HL-60 (cell line): ENCODE data around the gene FARP2.
"Not testable (repeated sequence)": the region's sequence is repeated elsewhere in the genome, so short reads cannot be mapped to it uniquely, and the experiment has no call there.

Experiments used
- DNase-seq, 2 experiments: peaks; one replicate each; pipeline ENCODE4 v3.0.0-alpha.2; 2010 to 2020; ENCODE audit warnings: low read depth in 1 of 2, low spot score in 1 of 2
- H3K27ac ChIP-seq: fragments of 250-450 bp; sonication (Bioruptor Pico); replicated peaks from 2 replicates; pipeline ENCODE4 v1.5.1; 2020; ENCODE audit warnings: mild to moderate bottlenecking, moderate library complexity
- H3K27me3 ChIP-seq: fragments of 250-450 bp; sonication (Bioruptor Pico); 2 replicates; pipeline ENCODE4 v1.5.1; 2021; ENCODE audit warnings: mild to moderate bottlenecking, moderate library complexity; ENCODE audit not compliant: insufficient read depth, poor library complexity, severe bottlenecking
- H3K4me3 ChIP-seq: replicated peaks from 2 replicates; pipeline ENCODE4 v1.5.1; 2011; ENCODE audit warnings: mild to moderate bottlenecking, control low read depth, low read length; ENCODE audit not compliant: insufficient read depth
- GABPA ChIP-seq: IDR thresholded peaks from 2 replicates; pipeline ENCODE4 v1.6.1; 2012; ENCODE audit warnings: low read depth
- POLR2AphosphoS5 ChIP-seq: IDR thresholded peaks from 2 replicates; pipeline ENCODE4 v1.6.1; 2012; ENCODE audit warnings: low read depth
- SPI1 ChIP-seq: IDR thresholded peaks from 2 replicates; pipeline ENCODE4 v1.6.1; 2012; ENCODE audit warnings: low read depth, mild to moderate bottlenecking, borderline replicate concordance
- TF ChIP-seq, protein P1 (sequence below): IDR thresholded peaks from one replicate; pipeline ENCODE4 v1.5.1; 2011; ENCODE audit warnings: low read length, control low read depth, inconsistent platforms; ENCODE audit not compliant: insufficient read depth
- TF ChIP-seq, protein P2 (sequence below): IDR thresholded peaks from 2 replicates; pipeline ENCODE4 v1.6.1; 2012; ENCODE audit warnings: low read depth; ENCODE audit not compliant: insufficient replicate concordance

Gene FARP2

DNA sequence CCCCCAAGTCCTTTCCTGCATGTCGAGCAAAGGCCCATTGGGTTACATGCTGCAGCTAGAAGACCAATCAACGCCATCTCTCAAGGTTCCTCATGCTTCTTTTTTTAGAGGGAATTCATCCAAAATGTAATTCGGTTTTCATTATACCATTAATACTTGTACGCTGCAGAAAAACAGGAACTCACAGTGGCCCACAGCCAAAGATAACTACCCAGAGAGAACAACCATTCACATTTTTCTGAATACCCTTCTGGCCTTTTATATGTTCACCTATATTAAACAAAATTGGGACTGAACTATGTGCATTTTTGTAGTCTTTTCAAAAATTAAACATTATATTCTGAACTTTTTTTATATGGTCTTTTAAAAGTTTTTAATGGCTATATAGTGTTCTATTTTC, 25.8 kb downstream of the FARP2 start:
- no peak overlapping the region for H3K4me3 ChIP-seq
- no peaks in the 10 kb centered on the region for H3K27me3 ChIP-seq
- DNase-seq: no peak
- no peak overlapping the region for H3K27ac ChIP-seq
- peak; percentile 53; the same call in 1 of the 2 replicates for TF ChIP-seq SPI1
- TF ChIP-seq, protein P1, sequence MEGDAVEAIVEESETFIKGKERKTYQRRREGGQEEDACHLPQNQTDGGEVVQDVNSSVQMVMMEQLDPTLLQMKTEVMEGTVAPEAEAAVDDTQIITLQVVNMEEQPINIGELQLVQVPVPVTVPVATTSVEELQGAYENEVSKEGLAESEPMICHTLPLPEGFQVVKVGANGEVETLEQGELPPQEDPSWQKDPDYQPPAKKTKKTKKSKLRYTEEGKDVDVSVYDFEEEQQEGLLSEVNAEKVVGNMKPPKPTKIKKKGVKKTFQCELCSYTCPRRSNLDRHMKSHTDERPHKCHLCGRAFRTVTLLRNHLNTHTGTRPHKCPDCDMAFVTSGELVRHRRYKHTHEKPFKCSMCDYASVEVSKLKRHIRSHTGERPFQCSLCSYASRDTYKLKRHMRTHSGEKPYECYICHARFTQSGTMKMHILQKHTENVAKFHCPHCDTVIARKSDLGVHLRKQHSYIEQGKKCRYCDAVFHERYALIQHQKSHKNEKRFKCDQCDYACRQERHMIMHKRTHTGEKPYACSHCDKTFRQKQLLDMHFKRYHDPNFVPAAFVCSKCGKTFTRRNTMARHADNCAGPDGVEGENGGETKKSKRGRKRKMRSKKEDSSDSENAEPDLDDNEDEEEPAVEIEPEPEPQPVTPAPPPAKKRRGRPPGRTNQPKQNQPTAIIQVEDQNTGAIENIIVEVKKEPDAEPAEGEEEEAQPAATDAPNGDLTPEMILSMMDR: no peak

DNA sequence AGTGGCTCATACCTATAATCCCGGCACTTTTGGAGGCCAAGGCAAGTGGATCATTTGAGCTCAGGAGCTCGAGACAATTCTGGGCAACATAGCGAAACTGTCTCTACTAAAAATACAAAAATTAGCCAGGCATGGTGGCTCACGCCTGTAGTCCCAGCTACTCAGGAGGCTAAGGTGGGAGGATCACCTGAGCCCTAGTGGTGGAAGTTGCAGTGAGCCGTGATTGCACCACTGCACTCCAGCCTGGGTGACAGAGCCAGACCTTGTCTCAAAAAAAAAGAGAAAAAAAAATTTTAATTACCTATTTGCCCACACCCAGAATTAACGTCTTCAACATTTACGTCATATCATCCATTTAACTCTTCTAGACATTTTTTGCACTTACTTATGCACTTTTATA, 29.4 kb downstream of the FARP2 start:
- H3K27me3 ChIP-seq, H3K27ac ChIP-seq, H3K4me3 ChIP-seq, DNase-seq: not testable (repeated sequence)

DNA sequence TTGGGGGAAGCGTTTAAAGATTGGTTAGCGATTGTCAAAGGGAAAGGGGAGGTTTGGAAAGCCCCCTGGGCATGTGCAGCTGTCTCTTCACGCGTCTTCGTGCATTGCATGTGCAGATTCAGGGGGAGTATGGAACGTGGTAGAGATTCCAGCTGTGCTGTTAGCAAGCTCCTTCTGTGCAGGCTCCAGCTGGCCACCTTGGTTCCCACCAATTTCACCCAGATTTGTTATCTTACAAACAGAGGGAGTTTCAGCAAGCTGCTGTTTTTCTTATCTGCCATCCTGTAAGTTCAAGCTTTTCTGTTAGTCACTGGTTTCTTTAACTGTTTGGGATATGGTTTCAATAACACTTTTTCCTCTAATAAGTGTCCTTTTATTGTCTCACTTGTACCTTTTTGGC, 30.4 kb downstream of the FARP2 start:
- no peak overlapping the region for H3K27ac ChIP-seq
- H3K27me3 ChIP-seq: no peaks in the 10 kb centered on the region
- TF ChIP-seq POLR2AphosphoS5: no peak
- no peak for TF ChIP-seq GABPA
- TF ChIP-seq SPI1: no peak
- TF ChIP-seq, protein P1: no peak
- TF ChIP-seq, protein P2, sequence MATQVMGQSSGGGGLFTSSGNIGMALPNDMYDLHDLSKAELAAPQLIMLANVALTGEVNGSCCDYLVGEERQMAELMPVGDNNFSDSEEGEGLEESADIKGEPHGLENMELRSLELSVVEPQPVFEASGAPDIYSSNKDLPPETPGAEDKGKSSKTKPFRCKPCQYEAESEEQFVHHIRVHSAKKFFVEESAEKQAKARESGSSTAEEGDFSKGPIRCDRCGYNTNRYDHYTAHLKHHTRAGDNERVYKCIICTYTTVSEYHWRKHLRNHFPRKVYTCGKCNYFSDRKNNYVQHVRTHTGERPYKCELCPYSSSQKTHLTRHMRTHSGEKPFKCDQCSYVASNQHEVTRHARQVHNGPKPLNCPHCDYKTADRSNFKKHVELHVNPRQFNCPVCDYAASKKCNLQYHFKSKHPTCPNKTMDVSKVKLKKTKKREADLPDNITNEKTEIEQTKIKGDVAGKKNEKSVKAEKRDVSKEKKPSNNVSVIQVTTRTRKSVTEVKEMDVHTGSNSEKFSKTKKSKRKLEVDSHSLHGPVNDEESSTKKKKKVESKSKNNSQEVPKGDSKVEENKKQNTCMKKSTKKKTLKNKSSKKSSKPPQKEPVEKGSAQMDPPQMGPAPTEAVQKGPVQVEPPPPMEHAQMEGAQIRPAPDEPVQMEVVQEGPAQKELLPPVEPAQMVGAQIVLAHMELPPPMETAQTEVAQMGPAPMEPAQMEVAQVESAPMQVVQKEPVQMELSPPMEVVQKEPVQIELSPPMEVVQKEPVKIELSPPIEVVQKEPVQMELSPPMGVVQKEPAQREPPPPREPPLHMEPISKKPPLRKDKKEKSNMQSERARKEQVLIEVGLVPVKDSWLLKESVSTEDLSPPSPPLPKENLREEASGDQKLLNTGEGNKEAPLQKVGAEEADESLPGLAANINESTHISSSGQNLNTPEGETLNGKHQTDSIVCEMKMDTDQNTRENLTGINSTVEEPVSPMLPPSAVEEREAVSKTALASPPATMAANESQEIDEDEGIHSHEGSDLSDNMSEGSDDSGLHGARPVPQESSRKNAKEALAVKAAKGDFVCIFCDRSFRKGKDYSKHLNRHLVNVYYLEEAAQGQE: no peak
- no peak overlapping the region for H3K4me3 ChIP-seq
- no peak for DNase-seq

DNA sequence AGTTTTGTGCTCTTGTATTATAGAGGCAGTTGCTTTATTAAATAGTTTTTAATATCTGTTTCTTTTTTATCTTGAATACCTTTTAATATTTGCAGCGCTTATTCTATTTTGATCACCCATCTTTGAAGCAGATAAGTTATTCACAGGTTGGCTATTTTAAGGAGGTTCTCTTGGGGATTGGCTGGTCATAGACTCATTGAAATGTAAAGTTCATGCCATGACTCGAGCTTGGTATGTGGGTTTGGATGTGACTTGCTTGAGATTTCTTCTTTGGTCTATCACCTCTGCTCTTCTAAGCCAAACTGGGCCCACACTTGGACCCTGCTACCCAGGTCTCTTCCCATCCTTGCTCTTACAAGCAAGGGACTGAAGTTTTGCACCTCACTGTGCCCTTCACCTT, 33.6 kb downstream of the FARP2 start:
- Histone ChIP-seq H3K27me3 (no peaks in the 10 kb centered on the region), H3K4me3 (no peak overlapping the region), H3K27ac (no peak overlapping the region)
- DNase-seq: no peak
- TF ChIP-seq, protein P2: no peak
- TF ChIP-seq GABPA: no peak
- TF ChIP-seq POLR2AphosphoS5: no peak
- TF ChIP-seq, protein P1: no peak
- TF ChIP-seq SPI1: no peak
